Sigmoid colon (tissue), 4 donors: ENCODE results near the gene FYTTD1.

ENCODE experiments used
- POLR2A ChIP-seq, 2 donors: fragments of 450-650 bp; IDR thresholded peaks; one replicate each; pipeline ENCODE4 v1.6.1; 2016; ENCODE audit warnings: antibody characterized with exemption in 2 of 2, mild to moderate bottlenecking in 2 of 2, moderate library complexity in 2 of 2
- POLR2AphosphoS5 ChIP-seq, 4 donors: sonication (generic); formaldehyde crosslinking; IDR thresholded peaks; one replicate each; pipeline ENCODE4 v1.6.1; 2017; ENCODE audit warnings: antibody characterized with exemption in 4 of 4
- TF ChIP-seq, protein P1 (sequence below), 4 experiments: fragments of 450-650 bp in 3 of 4; fragments of 200-600 bp in 1 of 4; IDR thresholded peaks; one replicate each; pipeline ENCODE4 v1.5.1; 2016 to 2019; ENCODE audit warnings: antibody characterized with exemption in 4 of 4, mild to moderate bottlenecking in 3 of 4, moderate library complexity in 2 of 4

DNA sequence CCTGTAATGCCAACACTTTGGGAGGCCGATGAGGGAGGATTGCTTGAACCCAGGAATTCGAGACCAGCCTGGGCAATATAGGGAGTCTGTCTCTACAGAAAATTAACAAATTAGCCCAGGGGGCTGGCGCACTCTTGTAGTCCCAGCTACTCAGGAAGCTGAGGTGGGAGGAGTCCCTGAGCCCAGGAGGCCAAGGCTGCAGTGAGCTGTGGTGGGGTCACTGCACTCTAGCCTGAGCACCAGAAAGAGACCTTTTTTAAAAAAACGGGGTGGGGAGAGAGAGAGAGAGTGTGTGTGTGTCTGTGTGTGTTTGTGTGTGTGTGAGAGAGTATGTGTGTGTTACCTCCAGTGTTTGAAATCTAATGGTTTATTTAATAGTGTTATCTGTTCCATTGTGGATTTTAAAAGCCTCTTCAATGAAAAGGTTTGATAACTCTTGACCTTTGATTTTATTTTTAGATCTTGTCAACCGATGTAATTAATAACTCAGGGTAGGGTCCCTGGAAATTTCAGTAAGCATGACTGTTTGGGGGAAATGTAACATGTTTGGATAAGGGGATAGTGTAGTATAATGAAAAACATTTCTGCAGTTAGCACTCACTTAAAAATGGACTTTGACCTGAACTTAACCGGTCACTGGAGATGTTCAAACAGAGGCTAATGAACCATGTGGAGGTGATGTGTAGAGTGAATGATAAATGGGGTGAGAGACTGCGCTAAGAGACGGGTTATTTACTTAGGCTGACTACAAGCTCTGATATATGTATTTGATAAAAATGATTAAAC, 71.1 kb downstream of the FYTTD1 start:
- TF ChIP-seq POLR2AphosphoS5 (IDR thresholded peaks at IDR 0.05), result no peak
- TF ChIP-seq POLR2A (IDR thresholded peaks at IDR 0.05), result no peak
- TF ChIP-seq, protein P1, sequence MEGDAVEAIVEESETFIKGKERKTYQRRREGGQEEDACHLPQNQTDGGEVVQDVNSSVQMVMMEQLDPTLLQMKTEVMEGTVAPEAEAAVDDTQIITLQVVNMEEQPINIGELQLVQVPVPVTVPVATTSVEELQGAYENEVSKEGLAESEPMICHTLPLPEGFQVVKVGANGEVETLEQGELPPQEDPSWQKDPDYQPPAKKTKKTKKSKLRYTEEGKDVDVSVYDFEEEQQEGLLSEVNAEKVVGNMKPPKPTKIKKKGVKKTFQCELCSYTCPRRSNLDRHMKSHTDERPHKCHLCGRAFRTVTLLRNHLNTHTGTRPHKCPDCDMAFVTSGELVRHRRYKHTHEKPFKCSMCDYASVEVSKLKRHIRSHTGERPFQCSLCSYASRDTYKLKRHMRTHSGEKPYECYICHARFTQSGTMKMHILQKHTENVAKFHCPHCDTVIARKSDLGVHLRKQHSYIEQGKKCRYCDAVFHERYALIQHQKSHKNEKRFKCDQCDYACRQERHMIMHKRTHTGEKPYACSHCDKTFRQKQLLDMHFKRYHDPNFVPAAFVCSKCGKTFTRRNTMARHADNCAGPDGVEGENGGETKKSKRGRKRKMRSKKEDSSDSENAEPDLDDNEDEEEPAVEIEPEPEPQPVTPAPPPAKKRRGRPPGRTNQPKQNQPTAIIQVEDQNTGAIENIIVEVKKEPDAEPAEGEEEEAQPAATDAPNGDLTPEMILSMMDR (IDR thresholded peaks at IDR 0.05), result no peak
